Endothelial cell of umbilical vein (primary cell): Measurements from ENCODE around the gene HNRNPM. TPM values are rescaled to one million over a fixed set of nuclear protein-coding genes. Genes with fewer than 3 reads are reported as not detected.

ENCODE experiments used
- BruUV-seq: library from RNA; stranded (reverse); fragments of 400-500 nt; replicated peaks from 2 replicates; lab custom pipeline; 2021; lab: Mats Ljungman, UMichigan
- CTCF ChIA-PET: fragments of 300-600, 350-600 bp; sonication (Branson Sonifier 250); formaldehyde crosslinking; loops from one replicate; lab custom pipeline; 2021; ENCODE audit warnings: antibody characterized with exemption, inconsistent platforms; lab: Charles Lee
- POLR2A ChIA-PET: fragments of 300-600, 350-600 bp; sonication (Branson Sonifier 250); formaldehyde crosslinking; loops from one replicate; lab custom pipeline; 2021; ENCODE audit warnings: antibody characterized with exemption, inconsistent platforms; lab: Charles Lee
- DNase-seq: peaks from one replicate; pipeline ENCODE4 v3.0.0-alpha.2; 2011; ENCODE audit warnings: low read depth, low spot score
- FAIRE-seq: peaks from 2 replicates; lab custom pipeline; 2011; peaks lifted over from hg19 to GRCh38; lab: Jason Lieb, UNC
- H2AFZ ChIP-seq: 2 replicates; pipeline ENCODE4 v1.6.0; 2012; ENCODE audit warnings: low read depth, low read length, control low read depth, inconsistent platforms
- H3K27ac ChIP-seq: 2 replicates; pipeline ENCODE4 v1.5.1; 2011; ENCODE audit warnings: low read depth, mild to moderate bottlenecking, control low read depth, low read length, moderate library complexity; ENCODE audit not compliant: insufficient read depth
- H3K27me3 ChIP-seq, 2 experiments: 2 replicates each; pipeline versions ENCODE4 v1.6.0 to v1.6.1; 2011; ENCODE audit warnings: low read length in 2 of 2, mixed read lengths in 1 of 2; ENCODE audit not compliant: control insufficient read depth in 2 of 2, insufficient read depth in 2 of 2
- H3K36me3 ChIP-seq, 2 experiments: 2 replicates in 1 of 2; 3 replicates in 1 of 2; pipeline ENCODE4 v1.5.1; 2011; ENCODE audit warnings: low read length in 2 of 2, mild to moderate bottlenecking in 1 of 2, moderate library complexity in 1 of 2; ENCODE audit not compliant: control insufficient read depth in 2 of 2, insufficient read depth in 2 of 2; ENCODE audit errors: extremely low read depth in 1 of 2
- H3K4me1 ChIP-seq: 3 replicates; pipeline ENCODE4 v1.5.1; 2011; ENCODE audit warnings: mild to moderate bottlenecking, low read length; ENCODE audit not compliant: control insufficient read depth, insufficient read depth; ENCODE audit errors: extremely low read depth
- H3K4me2 ChIP-seq: 2 replicates; pipeline ENCODE4 v1.6.1; 2011; ENCODE audit warnings: low read length, control low read depth, mixed read lengths; ENCODE audit not compliant: insufficient read depth
- H3K4me3 ChIP-seq, 3 experiments: fragments of 200-600 bp in 1 of 3; sonication (generic), shearing (Covaris generic) in 1 of 3; replicated peaks in 1 of 3; 2 replicates each; pipeline ENCODE4 v1.5.1; 2011 to 2016; ENCODE audit warnings: control low read depth in 3 of 3, low read length in 3 of 3, mild to moderate bottlenecking in 2 of 3, inconsistent platforms in 1 of 3, low read depth in 1 of 3, moderate library complexity in 1 of 3; ENCODE audit not compliant: insufficient read depth in 1 of 3
- H3K79me2 ChIP-seq: 2 replicates; pipeline ENCODE4 v1.6.0; 2012; ENCODE audit warnings: low read length, inconsistent platforms; ENCODE audit not compliant: control insufficient read depth, insufficient read depth
- H3K9ac ChIP-seq: replicated peaks from 2 replicates; pipeline ENCODE3; 2011; ENCODE audit warnings: low read length, control low read depth; ENCODE audit not compliant: insufficient read depth; ENCODE audit errors: extremely low read depth
- H3K9me1 ChIP-seq: replicated peaks from 3 replicates; pipeline ENCODE4 v1.6.0; 2011; ENCODE audit warnings: mild to moderate bottlenecking, low read length; ENCODE audit not compliant: control insufficient read depth, insufficient read depth; ENCODE audit errors: extremely low read depth
- H3K9me3 ChIP-seq: replicated peaks from 2 replicates; pipeline ENCODE4 v1.5.1; 2012; ENCODE audit warnings: low read length, inconsistent platforms; ENCODE audit not compliant: control insufficient read depth, insufficient read depth
- H4K20me1 ChIP-seq: replicated peaks from 2 replicates; pipeline ENCODE3; 2011; ENCODE audit warnings: mild to moderate bottlenecking, low read length; ENCODE audit not compliant: control insufficient read depth, insufficient read depth; ENCODE audit errors: extremely low read depth
- EZH2 ChIP-seq: IDR thresholded peaks from 2 replicates; pipeline ENCODE4 v1.6.1; 2012; ENCODE audit warnings: borderline replicate concordance, low read depth, mild to moderate bottlenecking, moderate library complexity, low read length, inconsistent platforms; ENCODE audit not compliant: severe bottlenecking
- FOS ChIP-seq: IDR thresholded peaks from 2 replicates; pipeline ENCODE4 v1.6.1; 2011; ENCODE audit warnings: mild to moderate bottlenecking, low read length, moderate library complexity, borderline replicate concordance; ENCODE audit not compliant: insufficient read depth
- GATA2 ChIP-seq: IDR thresholded peaks from 2 replicates; pipeline ENCODE4 v1.7.0; 2011; ENCODE audit warnings: low read depth, mild to moderate bottlenecking, moderate library complexity, mixed read lengths, low read length; ENCODE audit not compliant: insufficient read length, insufficient read depth
- JUN ChIP-seq: IDR thresholded peaks from 2 replicates; pipeline ENCODE4 v1.6.1; 2011; ENCODE audit warnings: borderline replicate concordance, low read depth; ENCODE audit not compliant: insufficient read length, insufficient read depth
- MYC ChIP-seq: IDR thresholded peaks from one replicate; pipeline ENCODE4 v1.6.1; 2011; ENCODE audit warnings: mild to moderate bottlenecking, low read depth, low read length
- POLR2A ChIP-seq: IDR thresholded peaks from 2 replicates; pipeline ENCODE4 v1.6.1; 2012; ENCODE audit warnings: low read depth, mild to moderate bottlenecking, control low read depth, low read length
- POLR2AphosphoS5 ChIP-seq: IDR thresholded peaks from 2 replicates; pipeline ENCODE4 v1.6.1; 2012; ENCODE audit warnings: low read depth, mild to moderate bottlenecking, control low read depth, low read length, moderate library complexity; ENCODE audit not compliant: insufficient read depth
- dilution Hi-C: fragments of 300-500 bp; cut with MboI; formaldehyde crosslinking; loops from one replicate; pipeline ENCODE4 v1.15.0; 2019; ENCODE audit warnings: low sequenced_read_pairs; ENCODE audit not compliant: extremely low pct_ligation_motif_present
- intact Hi-C: fragments of 100-400 bp; cut with micrococcal nuclease; formaldehyde crosslinking; loops from one replicate; pipeline ENCODE4 v1.10.0; 2022
- polyA plus RNA-seq, 4 experiments: library from polyadenylated mRNA; depleted of rRNA in 3 of 4; stranded (reverse) in 3 of 4; unstranded in 1 of 4; fragments of >200 nt; gene quantifications; 2 replicates each; pipeline versions ENCODE4 v1.2.1 to v1.2.3, GENCODE V29; 2011 to 2012; ENCODE audit warnings: missing spikeins in 1 of 4
- total RNA-seq: library from RNA; stranded (reverse); gene quantifications from 2 replicates; pipeline ENCODE4 v1.2.3, GENCODE V29; 2021
- TF ChIP-seq, protein P1 (sequence below), 2 donors: IDR thresholded peaks; 1 replicate in 1 of 2; 2 replicates in 1 of 2; pipeline ENCODE4 v1.5.1; 2011; ENCODE audit warnings: low read length in 2 of 2, mild to moderate bottlenecking in 2 of 2, moderate library complexity in 2 of 2, control low read depth in 1 of 2, inconsistent platforms in 1 of 2, low read depth in 1 of 2; ENCODE audit not compliant: insufficient read depth in 1 of 2; ENCODE audit errors: extremely low read depth in 1 of 2
- TF ChIP-seq, protein P2 (sequence below): IDR thresholded peaks from 2 replicates; pipeline ENCODE4 v1.6.1; 2011; ENCODE audit not compliant: insufficient read depth, insufficient read length

HNRNPM gene
- total and polyA plus RNA-seq, 2 donors (not counting 3 experiments of a cell fraction or from before 2014, with no cell fraction given), result 244 to 301 TPM

DNA sequence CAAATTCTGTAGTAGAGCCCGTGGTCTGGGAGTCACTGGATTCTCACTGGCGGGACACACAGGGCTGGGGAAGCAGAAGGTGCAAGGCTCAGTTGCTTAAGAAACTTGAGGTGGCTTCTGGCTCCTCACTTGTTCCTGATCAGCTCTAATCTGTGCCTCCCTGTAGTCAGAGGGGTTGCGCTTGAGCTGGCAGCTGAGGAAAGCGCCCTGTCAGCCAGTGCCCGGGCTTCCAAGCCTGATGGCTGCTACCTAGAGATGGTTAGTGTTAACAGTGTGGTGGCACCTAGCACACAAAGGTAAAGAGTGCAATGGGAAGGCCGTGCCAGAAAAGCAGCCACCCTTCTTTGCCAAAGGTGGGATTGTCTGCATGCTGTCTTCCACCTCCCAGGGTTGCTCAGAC, 8.8 kb downstream of the HNRNPM start:
- TF ChIP-seq POLR2AphosphoS5 (no peak), GATA2 (no peak), MYC (no peak), FOS (no peak), POLR2A (no peak), EZH2 (no peak), JUN (no peak)
- TF ChIP-seq, protein P1, sequence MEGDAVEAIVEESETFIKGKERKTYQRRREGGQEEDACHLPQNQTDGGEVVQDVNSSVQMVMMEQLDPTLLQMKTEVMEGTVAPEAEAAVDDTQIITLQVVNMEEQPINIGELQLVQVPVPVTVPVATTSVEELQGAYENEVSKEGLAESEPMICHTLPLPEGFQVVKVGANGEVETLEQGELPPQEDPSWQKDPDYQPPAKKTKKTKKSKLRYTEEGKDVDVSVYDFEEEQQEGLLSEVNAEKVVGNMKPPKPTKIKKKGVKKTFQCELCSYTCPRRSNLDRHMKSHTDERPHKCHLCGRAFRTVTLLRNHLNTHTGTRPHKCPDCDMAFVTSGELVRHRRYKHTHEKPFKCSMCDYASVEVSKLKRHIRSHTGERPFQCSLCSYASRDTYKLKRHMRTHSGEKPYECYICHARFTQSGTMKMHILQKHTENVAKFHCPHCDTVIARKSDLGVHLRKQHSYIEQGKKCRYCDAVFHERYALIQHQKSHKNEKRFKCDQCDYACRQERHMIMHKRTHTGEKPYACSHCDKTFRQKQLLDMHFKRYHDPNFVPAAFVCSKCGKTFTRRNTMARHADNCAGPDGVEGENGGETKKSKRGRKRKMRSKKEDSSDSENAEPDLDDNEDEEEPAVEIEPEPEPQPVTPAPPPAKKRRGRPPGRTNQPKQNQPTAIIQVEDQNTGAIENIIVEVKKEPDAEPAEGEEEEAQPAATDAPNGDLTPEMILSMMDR (IDR thresholded peaks at IDR 0.05; ENCODE audit: extremely low read depth in 1 of 2, insufficient read depth in 1 of 2, low read depth in 1 of 2, low read length in 2 of 2), result no peak
- TF ChIP-seq, protein P2, sequence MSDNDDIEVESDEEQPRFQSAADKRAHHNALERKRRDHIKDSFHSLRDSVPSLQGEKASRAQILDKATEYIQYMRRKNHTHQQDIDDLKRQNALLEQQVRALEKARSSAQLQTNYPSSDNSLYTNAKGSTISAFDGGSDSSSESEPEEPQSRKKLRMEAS, result no peak
- intact Hi-C loops, result no loop called here
- Histone ChIP-seq H3K4me1 (peaks cover 36% of the 10 kb centered on the region), H3K9ac (no peak overlapping the region), H3K4me3 (no peak overlapping the region), H3K27ac (no peak overlapping the region), H2AFZ (no peak overlapping the region), H3K4me2 (no peak overlapping the region), H4K20me1 (peaks cover 38% of the 10 kb centered on the region), H3K9me1 (no peaks in the 10 kb centered on the region), H3K27me3 (no peaks in the 10 kb centered on the region), H3K79me2 (peaks cover 98% of the 10 kb centered on the region), H3K9me3 (no peaks in the 10 kb centered on the region), H3K36me3 (peaks cover 18 to 21% of the 10 kb centered on the region in 2 experiments)
- DNase-seq, result no peak
- no peak for FAIRE-seq
- ChIA-PET POLR2A (no interaction called here), CTCF (interaction anchor here (3.0 kb wide), 1 partner anchor 41 kb away, joined by 13 read pairs; the partner anchor contains the start of gene MARCHF2)
- BruUV-seq, result no TSS peak
- dilution Hi-C loops, result no loop called here
